Epithelial cell of proximal tubule (primary cell): Measurements from ENCODE around the gene RPS5. TPM values are rescaled to one million over a fixed set of nuclear protein-coding genes. Genes with fewer than 3 reads are reported as not detected.

ENCODE experiments used
- DNase-seq: peaks from one replicate; pipeline ENCODE4 v3.0.0-alpha.2; 2011; ENCODE audit warnings: low read depth
- H3K4me3 ChIP-seq: 2 replicates; pipeline ENCODE4 v1.5.1; 2011; ENCODE audit warnings: low read depth, mild to moderate bottlenecking, low read length
- total RNA-seq: library from RNA; depleted of rRNA; stranded (reverse); fragments of >200 nt; gene quantifications from 2 replicates; pipeline ENCODE4 v1.2.3, GENCODE V29; 2015
- TF ChIP-seq, protein P1 (sequence below): conservative IDR thresholded peaks from 2 replicates; pipeline ENCODE4 v1.5.1; 2012; ENCODE audit warnings: low read depth, mild to moderate bottlenecking, low read length

Gene RPS5
- total RNA-seq, 1 donor from 2014 or later, result 1,628 TPM

DNA sequence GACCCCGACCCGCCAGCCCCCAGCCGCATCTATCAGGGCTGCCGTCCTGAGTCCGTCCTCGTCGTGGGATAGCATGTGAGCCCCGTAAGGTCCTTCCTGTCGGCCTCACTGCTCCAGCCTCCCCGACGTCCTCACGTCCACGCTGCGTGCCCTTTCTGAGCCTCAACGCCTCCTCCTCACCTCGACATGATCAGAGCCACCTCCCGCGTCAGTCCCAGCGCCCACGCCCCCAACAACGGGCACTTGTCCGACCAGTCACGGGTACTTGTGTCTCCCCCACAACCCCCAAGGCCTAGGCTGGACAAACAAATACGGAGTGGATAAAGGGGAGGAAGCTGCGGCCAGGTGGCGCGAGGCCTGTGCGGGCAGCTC, 25.2 kb upstream of the RPS5 start:
- peak overlapping the region; percentile 80 for H3K4me3 ChIP-seq
- TF ChIP-seq, protein P1, sequence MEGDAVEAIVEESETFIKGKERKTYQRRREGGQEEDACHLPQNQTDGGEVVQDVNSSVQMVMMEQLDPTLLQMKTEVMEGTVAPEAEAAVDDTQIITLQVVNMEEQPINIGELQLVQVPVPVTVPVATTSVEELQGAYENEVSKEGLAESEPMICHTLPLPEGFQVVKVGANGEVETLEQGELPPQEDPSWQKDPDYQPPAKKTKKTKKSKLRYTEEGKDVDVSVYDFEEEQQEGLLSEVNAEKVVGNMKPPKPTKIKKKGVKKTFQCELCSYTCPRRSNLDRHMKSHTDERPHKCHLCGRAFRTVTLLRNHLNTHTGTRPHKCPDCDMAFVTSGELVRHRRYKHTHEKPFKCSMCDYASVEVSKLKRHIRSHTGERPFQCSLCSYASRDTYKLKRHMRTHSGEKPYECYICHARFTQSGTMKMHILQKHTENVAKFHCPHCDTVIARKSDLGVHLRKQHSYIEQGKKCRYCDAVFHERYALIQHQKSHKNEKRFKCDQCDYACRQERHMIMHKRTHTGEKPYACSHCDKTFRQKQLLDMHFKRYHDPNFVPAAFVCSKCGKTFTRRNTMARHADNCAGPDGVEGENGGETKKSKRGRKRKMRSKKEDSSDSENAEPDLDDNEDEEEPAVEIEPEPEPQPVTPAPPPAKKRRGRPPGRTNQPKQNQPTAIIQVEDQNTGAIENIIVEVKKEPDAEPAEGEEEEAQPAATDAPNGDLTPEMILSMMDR, result peak; percentile 12
- DNase-seq, result no peak

DNA sequence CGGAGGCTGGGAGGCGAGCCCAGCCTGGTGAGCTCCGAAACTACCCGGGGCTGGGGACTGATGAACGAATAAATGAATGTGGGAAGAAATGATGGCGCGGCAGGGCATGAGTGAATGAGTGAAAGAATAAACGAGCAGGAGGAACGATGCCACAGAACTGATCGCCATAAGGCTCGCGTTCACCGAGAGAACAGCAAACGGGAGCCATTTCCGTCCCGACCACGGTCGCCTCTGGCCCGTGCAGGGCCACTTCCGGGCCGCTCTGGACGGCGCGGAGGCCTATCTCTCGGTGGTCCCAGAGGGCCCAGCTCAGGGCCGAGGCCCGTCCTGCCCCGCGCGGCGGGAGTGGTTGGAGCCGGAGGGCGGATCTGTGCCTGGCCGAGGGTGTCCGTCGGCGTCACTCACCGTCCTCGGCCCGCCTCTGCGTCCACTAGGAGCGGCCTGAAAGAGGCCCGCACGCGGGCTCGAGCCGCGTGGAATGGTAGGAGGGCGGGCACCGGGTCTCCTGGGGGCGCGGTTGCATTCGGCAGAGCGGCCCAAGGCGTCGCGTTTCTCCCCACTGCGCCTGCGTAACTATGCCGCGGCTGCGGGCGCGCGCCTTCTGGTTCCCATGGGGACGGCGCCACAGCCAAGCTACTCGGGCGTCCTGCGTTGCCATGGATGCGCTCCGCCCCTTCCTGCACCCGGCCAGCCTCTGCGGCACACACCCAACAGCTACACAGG, 24.6 kb upstream of the RPS5 start, which contains the start of gene ZNF497:
TSS of gene ZNF497 (minus strand) at position 480 of the 723 bp plus-strand sequence. CDS start 5,116 bp downstream, outside the sequence.
- TF ChIP-seq, protein P1, result no peak
- peak; percentile 26 for DNase-seq
- peak within 1 kb of the TSS; percentile 80 for H3K4me3 ChIP-seq

DNA sequence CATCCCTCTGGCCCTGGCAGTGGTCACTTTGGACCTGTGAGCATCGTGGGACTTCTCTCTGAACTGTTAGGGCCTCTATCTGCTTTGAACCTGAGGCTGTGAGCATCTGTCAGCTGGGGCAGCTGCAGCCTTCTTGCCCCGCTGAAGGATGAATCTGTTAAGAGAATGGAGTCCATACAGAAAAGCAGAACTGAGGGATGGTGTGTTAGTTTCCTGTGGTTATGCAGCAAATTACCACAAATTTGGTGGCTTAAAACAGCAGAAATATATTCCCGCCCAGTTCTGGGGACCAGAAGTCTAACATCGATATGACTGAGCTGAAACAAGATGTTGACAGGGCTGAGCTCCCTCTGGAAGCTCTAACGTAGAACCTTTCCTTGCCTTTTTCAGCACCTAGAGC, 22.9 kb upstream of the RPS5 start:
- TF ChIP-seq, protein P1, result no peak
- H3K4me3 ChIP-seq, result no peak overlapping the region
- no peak for DNase-seq

DNA sequence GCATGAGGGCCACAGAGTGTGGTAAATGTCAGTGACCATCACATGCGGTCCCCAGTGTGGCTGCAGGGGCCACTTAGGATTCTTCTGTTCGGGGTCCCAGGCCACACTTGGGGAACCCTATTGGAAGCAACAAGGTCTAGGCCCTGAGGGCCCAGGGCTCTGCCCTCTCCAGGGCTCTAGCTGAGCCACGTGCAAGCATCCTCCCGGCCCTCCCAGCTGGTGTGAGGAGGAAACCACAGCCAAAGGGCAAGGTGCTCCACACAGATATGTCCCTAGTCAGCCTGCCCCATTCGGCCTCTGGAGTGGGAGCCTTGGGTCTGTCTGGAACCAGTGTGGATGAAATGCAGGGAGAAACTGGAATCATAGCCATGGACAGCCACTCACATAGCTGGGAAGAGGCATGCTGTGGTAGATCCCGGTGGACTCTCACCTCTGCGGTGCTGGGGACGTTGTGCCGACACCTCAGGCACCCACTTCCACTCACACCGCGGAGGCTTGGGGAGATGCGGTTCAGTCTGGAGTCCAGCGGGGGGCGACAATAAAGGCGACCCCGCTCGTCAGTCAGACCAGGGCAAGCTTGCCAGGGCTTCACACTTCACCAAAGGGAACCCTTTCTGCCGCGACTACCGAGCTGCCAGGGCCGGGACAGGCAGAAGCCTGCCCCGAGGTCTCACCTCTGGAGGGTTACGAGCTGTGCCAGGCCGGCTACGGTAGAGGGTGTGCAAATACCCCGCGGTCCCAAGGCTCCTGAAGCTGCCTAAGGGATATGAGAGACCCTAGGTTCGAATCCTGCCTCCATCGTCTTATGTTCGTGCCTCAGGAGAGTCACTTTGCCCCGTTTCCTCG, 20.3 kb upstream of the RPS5 start:
- TF ChIP-seq, protein P1, result no peak
- DNase-seq, result no peak
- no peak overlapping the region for H3K4me3 ChIP-seq

DNA sequence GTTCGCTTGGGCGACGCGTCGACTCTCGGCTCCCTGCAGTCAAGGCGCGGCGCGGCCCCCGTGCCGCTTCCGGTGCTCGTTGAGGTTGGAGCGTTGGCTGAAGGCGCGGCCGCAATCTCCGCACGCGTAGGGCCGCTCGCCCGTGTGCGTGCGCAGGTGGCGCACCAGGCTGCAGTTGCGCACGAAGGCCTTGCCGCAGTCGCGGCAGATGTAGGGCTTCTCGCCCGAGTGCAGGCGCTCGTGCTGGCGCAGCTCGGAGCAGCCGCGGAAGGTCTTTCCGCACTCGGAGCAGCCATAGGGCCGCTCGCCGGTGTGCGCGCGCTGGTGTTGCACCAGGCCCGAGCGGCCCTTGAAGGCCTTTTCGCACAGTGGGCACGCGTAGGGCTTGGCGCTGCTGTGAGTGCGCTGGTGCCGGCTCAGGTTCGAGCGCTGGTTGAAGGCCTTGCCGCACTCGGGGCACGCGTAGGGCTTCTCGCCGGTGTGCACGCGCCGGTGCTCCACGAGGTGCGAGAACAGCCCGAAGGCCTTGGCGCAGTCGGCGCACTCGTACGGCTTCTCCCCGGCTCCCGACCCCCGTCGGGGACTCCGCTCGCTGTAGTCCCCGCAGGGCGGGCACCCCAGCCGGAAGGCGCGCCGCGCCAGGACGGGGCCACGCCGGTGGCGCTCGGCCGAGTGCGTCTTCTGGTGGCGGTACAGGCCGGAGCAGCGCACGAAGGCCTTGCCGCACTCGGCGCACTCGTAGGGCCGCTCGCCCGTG, 19.2 kb upstream of the RPS5 start:
- no peak overlapping the region for H3K4me3 ChIP-seq
- DNase-seq, result no peak
- TF ChIP-seq, protein P1, result no peak

DNA sequence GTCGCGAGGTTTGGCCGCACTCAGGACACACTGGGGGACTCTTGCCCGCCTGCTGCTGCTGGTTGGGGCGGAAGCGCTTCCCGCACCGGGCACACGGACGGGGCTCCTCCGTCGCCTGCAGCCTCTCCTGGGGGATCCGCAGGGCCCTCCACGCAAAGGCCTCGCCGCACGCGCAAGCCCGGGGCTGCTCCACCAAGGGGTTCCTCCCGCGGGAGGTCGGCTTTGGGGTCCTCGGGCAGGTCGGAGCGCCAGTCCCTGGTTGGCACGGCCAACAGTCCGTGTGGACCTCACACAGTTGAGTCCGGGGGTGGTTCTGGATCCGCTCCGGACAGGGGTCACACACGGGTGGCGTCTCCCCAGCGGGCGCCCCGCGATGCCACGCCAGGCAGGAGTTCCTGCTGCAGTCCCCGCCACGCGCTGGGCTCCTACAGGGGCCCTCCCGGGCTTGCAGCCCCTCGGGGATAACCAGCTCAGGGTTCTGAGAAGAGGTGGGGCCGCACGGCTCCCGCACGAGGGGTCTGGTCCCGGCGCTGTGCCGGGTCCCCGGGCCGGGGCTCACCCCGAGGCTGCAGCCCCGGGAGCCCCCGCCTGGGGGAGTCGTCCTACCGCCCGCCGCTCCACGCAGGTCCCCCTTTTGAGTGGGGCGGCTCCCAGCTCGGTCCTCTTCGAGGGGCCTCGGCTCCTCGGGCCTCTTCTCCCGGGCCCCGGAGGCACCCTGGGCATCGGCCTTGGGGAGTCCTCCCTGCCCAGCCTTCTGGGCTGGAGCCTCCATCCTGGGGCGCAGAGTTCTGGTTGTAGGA, 18.3 kb upstream of the RPS5 start:
- no peak for DNase-seq
- TF ChIP-seq, protein P1, result no peak
- no peak overlapping the region for H3K4me3 ChIP-seq
